Keratinocyte (primary cell): ENCODE measurements around the gene N4BP2L1.

ENCODE experiments used
- EZH2 ChIP-seq: IDR thresholded peaks from one replicate; pipeline ENCODE4 v1.6.1; 2012; ENCODE audit warnings: inconsistent platforms, mild to moderate bottlenecking, low read length, moderate library complexity
- TF ChIP-seq, protein P1 (sequence below), 3 experiments: IDR thresholded peaks in 1 of 3; conservative IDR thresholded peaks in 1 of 3; optimal IDR thresholded peaks in 1 of 3; 2 replicates in 2 of 3; 3 replicates in 1 of 3; pipeline versions ENCODE3 to v1.5.1; 2011; ENCODE audit warnings: low read length in 3 of 3, mild to moderate bottlenecking in 3 of 3, moderate library complexity in 2 of 3, control low read depth in 1 of 3, inconsistent platforms in 1 of 3; ENCODE audit not compliant: insufficient read depth in 2 of 3; ENCODE audit errors: extremely low read depth in 1 of 3

- TF ChIP-seq, protein P1, sequence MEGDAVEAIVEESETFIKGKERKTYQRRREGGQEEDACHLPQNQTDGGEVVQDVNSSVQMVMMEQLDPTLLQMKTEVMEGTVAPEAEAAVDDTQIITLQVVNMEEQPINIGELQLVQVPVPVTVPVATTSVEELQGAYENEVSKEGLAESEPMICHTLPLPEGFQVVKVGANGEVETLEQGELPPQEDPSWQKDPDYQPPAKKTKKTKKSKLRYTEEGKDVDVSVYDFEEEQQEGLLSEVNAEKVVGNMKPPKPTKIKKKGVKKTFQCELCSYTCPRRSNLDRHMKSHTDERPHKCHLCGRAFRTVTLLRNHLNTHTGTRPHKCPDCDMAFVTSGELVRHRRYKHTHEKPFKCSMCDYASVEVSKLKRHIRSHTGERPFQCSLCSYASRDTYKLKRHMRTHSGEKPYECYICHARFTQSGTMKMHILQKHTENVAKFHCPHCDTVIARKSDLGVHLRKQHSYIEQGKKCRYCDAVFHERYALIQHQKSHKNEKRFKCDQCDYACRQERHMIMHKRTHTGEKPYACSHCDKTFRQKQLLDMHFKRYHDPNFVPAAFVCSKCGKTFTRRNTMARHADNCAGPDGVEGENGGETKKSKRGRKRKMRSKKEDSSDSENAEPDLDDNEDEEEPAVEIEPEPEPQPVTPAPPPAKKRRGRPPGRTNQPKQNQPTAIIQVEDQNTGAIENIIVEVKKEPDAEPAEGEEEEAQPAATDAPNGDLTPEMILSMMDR (optimal IDR thresholded peaks at IDR 0.05 in 1 of 3, IDR thresholded peaks at IDR 0.05 in 1 of 3, conservative IDR thresholded peaks at IDR 0.05 in 1 of 3; ENCODE audit: extremely low read depth in 1 of 3, insufficient read depth in 2 of 3, low read length in 3 of 3): no peak
- TF ChIP-seq EZH2: no peak
These were observed 24.8 kb downstream of the N4BP2L1 start for GRCh38 chr13:32403108-32403507.
